OCI-LY7 (cell line): ENCODE results near the gene CNDP2.

ENCODE experiments used
- EZH2phosphoT487 ChIP-seq: fragments of 200-600 bp; sonication (generic); IDR thresholded peaks from 2 replicates; pipeline ENCODE4 v1.6.1; 2018; ENCODE audit warnings: low read depth, borderline replicate concordance, mild to moderate bottlenecking, mixed run types, antibody characterized with exemption, low read length, moderate library complexity, mixed read lengths
- TF ChIP-seq, protein P1 (sequence below): fragments of 200-600 bp; sonication (generic); conservative IDR thresholded peaks from 2 replicates; pipeline ENCODE4 v1.5.1; 2014; ENCODE audit warnings: mild to moderate bottlenecking, antibody characterized with exemption, low read length, moderate library complexity, mixed read lengths

DNA sequence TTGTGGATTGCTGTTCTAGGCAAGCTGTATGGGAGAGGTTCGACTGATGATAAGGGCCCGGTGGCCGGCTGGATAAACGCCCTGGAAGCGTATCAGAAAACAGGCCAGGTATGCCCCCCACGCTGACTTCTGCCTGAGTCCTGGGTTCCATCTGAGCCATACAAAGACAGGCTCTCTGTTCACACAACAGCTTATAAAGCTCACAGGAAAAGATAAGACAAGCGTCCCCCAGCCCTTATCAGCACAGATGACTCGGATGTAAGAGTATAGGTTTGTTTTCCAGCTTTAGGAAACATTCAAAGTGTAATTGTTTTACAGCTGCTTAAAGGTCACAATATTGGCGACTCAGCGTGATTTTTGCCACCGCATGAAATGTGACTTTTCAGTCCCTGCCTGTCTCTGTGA lies 12.7 kb downstream of the CNDP2 start:
- TF ChIP-seq, protein P1, sequence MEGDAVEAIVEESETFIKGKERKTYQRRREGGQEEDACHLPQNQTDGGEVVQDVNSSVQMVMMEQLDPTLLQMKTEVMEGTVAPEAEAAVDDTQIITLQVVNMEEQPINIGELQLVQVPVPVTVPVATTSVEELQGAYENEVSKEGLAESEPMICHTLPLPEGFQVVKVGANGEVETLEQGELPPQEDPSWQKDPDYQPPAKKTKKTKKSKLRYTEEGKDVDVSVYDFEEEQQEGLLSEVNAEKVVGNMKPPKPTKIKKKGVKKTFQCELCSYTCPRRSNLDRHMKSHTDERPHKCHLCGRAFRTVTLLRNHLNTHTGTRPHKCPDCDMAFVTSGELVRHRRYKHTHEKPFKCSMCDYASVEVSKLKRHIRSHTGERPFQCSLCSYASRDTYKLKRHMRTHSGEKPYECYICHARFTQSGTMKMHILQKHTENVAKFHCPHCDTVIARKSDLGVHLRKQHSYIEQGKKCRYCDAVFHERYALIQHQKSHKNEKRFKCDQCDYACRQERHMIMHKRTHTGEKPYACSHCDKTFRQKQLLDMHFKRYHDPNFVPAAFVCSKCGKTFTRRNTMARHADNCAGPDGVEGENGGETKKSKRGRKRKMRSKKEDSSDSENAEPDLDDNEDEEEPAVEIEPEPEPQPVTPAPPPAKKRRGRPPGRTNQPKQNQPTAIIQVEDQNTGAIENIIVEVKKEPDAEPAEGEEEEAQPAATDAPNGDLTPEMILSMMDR, result no peak
- TF ChIP-seq EZH2phosphoT487, result no peak
